H9 (cell line): ENCODE data around the gene FAM227B. TPM values are rescaled to one million over a fixed set of nuclear protein-coding genes. Genes with fewer than 3 reads are reported as not detected.

Experiments used
- DNase-seq: peaks from one replicate; pipeline ENCODE4 v3.0.0-alpha.2; 2017
- H2AFZ ChIP-seq: one replicate; pipeline ENCODE4 v1.6.1; 2013; ENCODE audit warnings: mild to moderate bottlenecking, low read length, control low read depth, moderate library complexity
- H2AK5ac ChIP-seq: 2 replicates; pipeline ENCODE4 v1.6.1; 2013; ENCODE audit warnings: low read length, control low read depth, mixed read lengths; ENCODE audit not compliant: insufficient read length
- H2BK120ac ChIP-seq: one replicate; pipeline ENCODE4 v1.6.1; 2013; ENCODE audit warnings: low read depth, mild to moderate bottlenecking, low read length, control low read depth, inconsistent platforms; ENCODE audit not compliant: poor library complexity, severe bottlenecking
- H2BK12ac ChIP-seq: 2 replicates; pipeline ENCODE4 v1.6.1; 2013; ENCODE audit warnings: low read length, control low read depth, mixed read lengths, low read depth; ENCODE audit not compliant: insufficient read length
- H2BK15ac ChIP-seq: 2 replicates; pipeline ENCODE4 v1.6.1; 2013; ENCODE audit warnings: low read depth, low read length, control low read depth
- H2BK20ac ChIP-seq: one replicate; pipeline ENCODE4 v1.6.1; 2013; ENCODE audit warnings: low read depth, mild to moderate bottlenecking, low read length, control low read depth, inconsistent platforms; ENCODE audit not compliant: poor library complexity, severe bottlenecking
- H2BK5ac ChIP-seq: 2 replicates; pipeline ENCODE4 v1.6.1; 2013; ENCODE audit warnings: low read length, control low read depth, mixed read lengths; ENCODE audit not compliant: insufficient read length
- H3K14ac ChIP-seq: 2 replicates; pipeline ENCODE4 v1.6.1; 2013; ENCODE audit warnings: low read length, control low read depth; ENCODE audit not compliant: insufficient read depth
- H3K18ac ChIP-seq: 2 replicates; pipeline ENCODE4 v1.6.1; 2013; ENCODE audit warnings: low read depth, mild to moderate bottlenecking, mixed read lengths, low read length, control low read depth; ENCODE audit not compliant: insufficient read length
- H3K23ac ChIP-seq: 2 replicates; pipeline ENCODE4 v1.6.1; 2013; ENCODE audit warnings: low read length, control low read depth, mixed read lengths, low read depth; ENCODE audit not compliant: insufficient read length
- H3K23me2 ChIP-seq: 2 replicates; pipeline ENCODE4 v1.6.1; 2013; ENCODE audit warnings: low read depth, mild to moderate bottlenecking, mixed read lengths, low read length, control low read depth; ENCODE audit not compliant: insufficient read length, poor library complexity, severe bottlenecking
- H3K27ac ChIP-seq: 2 replicates; pipeline ENCODE4 v1.5.1; 2013; ENCODE audit warnings: low read length, control low read depth, mixed read lengths, low read depth; ENCODE audit not compliant: insufficient read length
- H3K27me3 ChIP-seq: 2 replicates; pipeline ENCODE4 v1.6.1; 2013; ENCODE audit warnings: low read length, control low read depth, inconsistent platforms; ENCODE audit not compliant: insufficient read depth
- H3K4ac ChIP-seq: 2 replicates; pipeline ENCODE4 v1.6.1; 2013; ENCODE audit warnings: low read depth, mild to moderate bottlenecking, control low read depth, inconsistent platforms, low read length, moderate library complexity
- H3K4me1 ChIP-seq: 2 replicates; pipeline ENCODE4 v1.6.1; 2013; ENCODE audit warnings: low read length, control low read depth, inconsistent platforms; ENCODE audit not compliant: insufficient read depth
- H3K4me2 ChIP-seq: 2 replicates; pipeline ENCODE4 v1.6.1; 2013; ENCODE audit warnings: low read length, control low read depth, mixed read lengths; ENCODE audit not compliant: insufficient read length, insufficient read depth
- H3K56ac ChIP-seq: 2 replicates; pipeline ENCODE4 v1.6.1; 2013; ENCODE audit warnings: low read depth, mild to moderate bottlenecking, mixed read lengths, low read length, control low read depth; ENCODE audit not compliant: insufficient read length
- H3K79me1 ChIP-seq: 2 replicates; pipeline ENCODE4 v1.6.1; 2013; ENCODE audit warnings: low read depth, mild to moderate bottlenecking, moderate library complexity, low read length, control low read depth, inconsistent platforms; ENCODE audit not compliant: insufficient read depth, poor library complexity, severe bottlenecking
- H3K79me2 ChIP-seq: 2 replicates; pipeline ENCODE4 v1.6.1; 2013; ENCODE audit warnings: low read length, control low read depth, inconsistent platforms; ENCODE audit not compliant: insufficient read depth
- H3K9ac ChIP-seq: 2 replicates; pipeline ENCODE4 v1.6.1; 2013; ENCODE audit warnings: low read length, control low read depth, mixed read lengths; ENCODE audit not compliant: insufficient read length; ENCODE audit errors: extremely low read depth
- H3K9me3 ChIP-seq: one replicate; pipeline ENCODE4 v1.6.1; 2013; ENCODE audit warnings: low read depth, low read length, inconsistent platforms; ENCODE audit not compliant: control insufficient read depth
- H3T11ph ChIP-seq: one replicate; pipeline ENCODE4 v1.6.1; 2013; ENCODE audit warnings: mild to moderate bottlenecking, low read length, control low read depth, inconsistent platforms
- H4K20me1 ChIP-seq: one replicate; pipeline ENCODE4 v1.6.1; 2013; ENCODE audit not compliant: control insufficient read depth, insufficient read length, insufficient read depth
- H4K5ac ChIP-seq: 2 replicates; pipeline ENCODE4 v1.6.1; 2013; ENCODE audit warnings: low read depth, mild to moderate bottlenecking, mixed read lengths, low read length, control low read depth; ENCODE audit not compliant: insufficient read length
- H4K8ac ChIP-seq: replicated peaks from 2 replicates; pipeline ENCODE4 v1.6.1; 2013; ENCODE audit warnings: low read length, control low read depth, mixed read lengths, low read depth; ENCODE audit not compliant: insufficient read length
- H4K91ac ChIP-seq: 2 replicates; pipeline ENCODE4 v1.6.1; 2013; ENCODE audit warnings: low read depth, mild to moderate bottlenecking, moderate library complexity, mixed read lengths, low read length, control low read depth; ENCODE audit not compliant: insufficient read length
- H3K27ac Mint-ChIP-seq, 3 experiments: 2 replicates in 2 of 3; 3 replicates in 1 of 3; pipeline ENCODE4 v1.8.0; 2020 to 2021; ENCODE audit warnings: mixed read lengths in 3 of 3, mild to moderate bottlenecking in 1 of 3, moderate library complexity in 1 of 3
- H3K27me3 Mint-ChIP-seq: 2 replicates; pipeline ENCODE4 v1.8.0; 2021; ENCODE audit warnings: low read depth, mild to moderate bottlenecking, moderate library complexity, mixed read lengths
- H3K36me3 Mint-ChIP-seq, 3 experiments: 2 replicates in 2 of 3; 3 replicates in 1 of 3; pipeline ENCODE4 v1.8.0; 2020 to 2021; ENCODE audit warnings: low read depth in 3 of 3, mixed read lengths in 3 of 3; ENCODE audit not compliant: insufficient read depth in 1 of 3
- H3K4me1 Mint-ChIP-seq, 2 experiments: 2 replicates each; pipeline ENCODE4 v1.8.0; 2020; ENCODE audit warnings: mixed read lengths in 2 of 2
- H3K4me3 Mint-ChIP-seq, 2 experiments: 2 replicates in 1 of 2; 3 replicates in 1 of 2; pipeline ENCODE4 v1.8.0; 2020 to 2021; ENCODE audit warnings: mild to moderate bottlenecking in 2 of 2, mixed read lengths in 2 of 2, moderate library complexity in 1 of 2
- H3K9me3 Mint-ChIP-seq, 2 experiments: 2 replicates in 1 of 2; 3 replicates in 1 of 2; pipeline ENCODE4 v1.8.0; 2020; ENCODE audit warnings: mild to moderate bottlenecking in 2 of 2, mixed read lengths in 2 of 2, moderate library complexity in 1 of 2
- WGBS: extraction: QIAGEN DNeasy Blood & Tissue Kit; methylation state at CpG from one replicate; pipeline ENCODE4 v1.1.7; 2013; ENCODE audit warnings: missing lambda C conversion rate, low lambda C conversion rate, mixed read lengths; ENCODE audit not compliant: insufficient read length; ENCODE audit errors: extremely low coverage; 5-methylcytosine and 5-hydroxymethylcytosine counted together
- total RNA-seq: library from RNA; stranded (reverse); gene quantifications from 2 replicates; pipeline ENCODE4 v1.2.1, GENCODE V29; 2021
- TF ChIP-seq, protein P1 (sequence below): fragments of 200-600 bp; sonication (generic); conservative IDR thresholded peaks from 3 replicates; pipeline ENCODE4 v1.8.0; 2021; ENCODE audit warnings: antibody characterized with exemption, mild to moderate bottlenecking

Gene FAM227B
- total RNA-seq, 1 experiment from 2014 or later: 5.5 TPM

DNA sequence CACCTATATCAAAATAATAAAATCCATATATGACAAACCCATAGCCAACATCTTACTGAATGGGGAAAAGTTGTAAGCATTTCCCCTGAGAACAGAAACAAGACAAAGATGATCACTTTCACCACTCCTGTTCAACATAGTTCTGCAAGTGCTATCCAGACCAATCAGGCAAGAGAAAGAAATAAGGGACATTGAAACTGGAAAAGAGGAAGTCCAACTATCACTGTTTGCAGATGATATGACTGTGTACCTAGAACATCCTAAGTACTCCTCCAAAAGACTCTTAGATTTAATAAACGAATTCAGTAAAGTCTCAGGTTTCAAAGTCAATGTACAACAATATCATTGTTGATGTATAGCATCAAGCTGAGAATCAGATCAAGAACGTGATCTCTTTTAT is 233.1 kb downstream of the FAM227B start:
- Histone ChIP-seq H3K79me2 (no peaks in the 10 kb centered on the region; the same call in 1 of the 2 replicates), H3K4ac (no peak overlapping the region), H3K27ac (no peak overlapping the region), H3K9me3 (no peaks in the 10 kb centered on the region), H3K18ac (no peak overlapping the region), H3K56ac (no peak overlapping the region), H4K91ac (no peak overlapping the region), H4K8ac (no peak overlapping the region), H2AFZ (no peak overlapping the region), H4K20me1 (no peaks in the 10 kb centered on the region), H3T11ph (no peak overlapping the region), H2BK20ac (no peak overlapping the region), H3K27me3 (no peaks in the 10 kb centered on the region), H3K9ac (no peak overlapping the region), H3K79me1 (no peaks in the 10 kb centered on the region), H2BK15ac (no peak overlapping the region), H3K4me1 (peaks cover 6% of the 10 kb centered on the region; the same call in 1 of the 2 replicates), H3K23ac (no peak overlapping the region), H3K14ac (no peak overlapping the region), H3K4me2 (no peak overlapping the region), H4K5ac (no peak overlapping the region), H2AK5ac (no peak overlapping the region), H3K23me2 (no peaks in the 10 kb centered on the region), H2BK5ac (no peak overlapping the region), H2BK12ac (no peak overlapping the region), H2BK120ac (no peak overlapping the region)
- Mint-ChIP-seq H3K9me3 (no peaks in the 10 kb centered on the region), H3K4me1 (peaks cover 25 to 32% of the 10 kb centered on the region in 2 experiments), H3K27me3 (no peaks in the 10 kb centered on the region), H3K36me3 (peaks cover 0 to 2% (median 1%) of the 10 kb centered on the region in 3 experiments; a peak in 1 of 7 replicates), H3K27ac (no peak overlapping the region), H3K4me3 (no peak overlapping the region)
- DNase-seq: no peak
- TF ChIP-seq, protein P1, sequence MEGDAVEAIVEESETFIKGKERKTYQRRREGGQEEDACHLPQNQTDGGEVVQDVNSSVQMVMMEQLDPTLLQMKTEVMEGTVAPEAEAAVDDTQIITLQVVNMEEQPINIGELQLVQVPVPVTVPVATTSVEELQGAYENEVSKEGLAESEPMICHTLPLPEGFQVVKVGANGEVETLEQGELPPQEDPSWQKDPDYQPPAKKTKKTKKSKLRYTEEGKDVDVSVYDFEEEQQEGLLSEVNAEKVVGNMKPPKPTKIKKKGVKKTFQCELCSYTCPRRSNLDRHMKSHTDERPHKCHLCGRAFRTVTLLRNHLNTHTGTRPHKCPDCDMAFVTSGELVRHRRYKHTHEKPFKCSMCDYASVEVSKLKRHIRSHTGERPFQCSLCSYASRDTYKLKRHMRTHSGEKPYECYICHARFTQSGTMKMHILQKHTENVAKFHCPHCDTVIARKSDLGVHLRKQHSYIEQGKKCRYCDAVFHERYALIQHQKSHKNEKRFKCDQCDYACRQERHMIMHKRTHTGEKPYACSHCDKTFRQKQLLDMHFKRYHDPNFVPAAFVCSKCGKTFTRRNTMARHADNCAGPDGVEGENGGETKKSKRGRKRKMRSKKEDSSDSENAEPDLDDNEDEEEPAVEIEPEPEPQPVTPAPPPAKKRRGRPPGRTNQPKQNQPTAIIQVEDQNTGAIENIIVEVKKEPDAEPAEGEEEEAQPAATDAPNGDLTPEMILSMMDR: no peak
- WGBS: no CpG with 5 or more reads among the region's 2 CpGs
